HG02852 (cell line): ENCODE results near the gene MASTL.
"Not testable (repeated sequence)": the region's sequence is repeated elsewhere in the genome, so short reads cannot be mapped to it uniquely, and the experiment has no call there.

Experiments used
- ATAC-seq: cut with Tn5 transposase; IDR thresholded peaks from one replicate; pipeline ENCODE4 v1.9.1; 2021; ENCODE audit warnings: mild to moderate bottlenecking, moderate library complexity; ENCODE audit not compliant: unreplicated experiment

MASTL gene

GRCh38 chr10:27155066-27155754 lies at the start of gene MASTL:
MASTL (plus strand) TSS chr10:27155352; CDS start chr10:27155427, 75 bp downstream.
- peak; percentile 73 for ATAC-seq

- ATAC-seq = no peak
These were observed 47.0 kb upstream of the MASTL start for GRCh38 chr10:27108165-27108564.

GRCh38 chr10:27134371-27134770 lies 20.8 kb upstream of the MASTL start:
- no peak for ATAC-seq

- no peak for ATAC-seq
These were observed 16.9 kb upstream of the MASTL start for GRCh38 chr10:27138277-27138676.

- ATAC-seq = no peak
These were observed 11.5 kb upstream of the MASTL start for GRCh38 chr10:27143686-27144085.

- no peak for ATAC-seq
These were observed 9.2 kb upstream of the MASTL start for GRCh38 chr10:27145937-27146336.

- no peak for ATAC-seq
These were observed 7.5 kb upstream of the MASTL start for GRCh38 chr10:27147701-27148100.

- ATAC-seq = no peak
These were observed 4.9 kb upstream of the MASTL start for GRCh38 chr10:27150261-27150660.

- ATAC-seq = no peak
These were observed 2.5 kb upstream of the MASTL start for GRCh38 chr10:27152687-27153086.

- no peak for ATAC-seq
These were observed 1.8 kb upstream of the MASTL start for GRCh38 chr10:27153329-27153728.

- ATAC-seq = peak; percentile 2
These were observed 1.3 kb upstream of the MASTL start for GRCh38 chr10:27153845-27154193.

GRCh38 chr10:27156566-27156965 lies 1.4 kb downstream of the MASTL start:
- ATAC-seq = not testable (repeated sequence)

GRCh38 chr10:27157150-27157549 lies 2.0 kb downstream of the MASTL start:
- ATAC-seq = no peak

- ATAC-seq = no peak
These were observed 3.3 kb downstream of the MASTL start for GRCh38 chr10:27158421-27158820.

- ATAC-seq = no peak
These were observed 14.7 kb downstream of the MASTL start for GRCh38 chr10:27169849-27170248.

- ATAC-seq = no peak
These were observed 33.1 kb downstream of the MASTL start for GRCh38 chr10:27188259-27188658.

- ATAC-seq = no peak
These were observed 33.7 kb downstream of the MASTL start for GRCh38 chr10:27188897-27189296.

GRCh38 chr10:27190508-27190907 lies 35.4 kb downstream of the MASTL start:
- ATAC-seq = no peak

GRCh38 chr10:27192284-27192683 lies 37.1 kb downstream of the MASTL start:
- no peak for ATAC-seq

- ATAC-seq = no peak
These were observed 42.9 kb downstream of the MASTL start for GRCh38 chr10:27197980-27198620.

- ATAC-seq = no peak
These were observed 48.7 kb downstream of the MASTL start for GRCh38 chr10:27203806-27204205.

GRCh38 chr10:27207350-27207749 lies 52.2 kb downstream of the MASTL start:
- ATAC-seq = no peak

- no peak for ATAC-seq
These were observed 68.8 kb downstream of the MASTL start for GRCh38 chr10:27223964-27224363.
